GM19452 (cell line): ENCODE data around the gene LGALS9C.
"Not testable (repeated sequence)": the region's sequence is repeated elsewhere in the genome, so short reads cannot be mapped to it uniquely, and the experiment has no call there.

Experiments
- ATAC-seq: cut with Tn5 transposase; IDR thresholded peaks from one replicate; pipeline ENCODE4 v1.9.1; 2021; ENCODE audit not compliant: unreplicated experiment

Gene LGALS9C

GRCh38 chr17:18478362-18478761, 1.8 kb downstream of the LGALS9C start:
- not testable (repeated sequence) for ATAC-seq

- ATAC-seq, result not testable (repeated sequence)
Measured at GRCh38 chr17:18478977-18479595, 2.5 kb downstream of the LGALS9C start.

GRCh38 chr17:18481775-18482174, 5.2 kb downstream of the LGALS9C start:
- not testable (repeated sequence) for ATAC-seq

GRCh38 chr17:18485936-18486464, 9.4 kb downstream of the LGALS9C start:
- not testable (repeated sequence) for ATAC-seq

- not testable (repeated sequence) for ATAC-seq
Measured at GRCh38 chr17:18487633-18488032, 11.0 kb downstream of the LGALS9C start.

GRCh38 chr17:18488622-18489021, 12.0 kb downstream of the LGALS9C start:
- ATAC-seq, result not testable (repeated sequence)

GRCh38 chr17:18490016-18490415, 13.4 kb downstream of the LGALS9C start:
- not testable (repeated sequence) for ATAC-seq

- ATAC-seq, result not testable (repeated sequence)
Measured at GRCh38 chr17:18492712-18493480, 16.3 kb downstream of the LGALS9C start.

- ATAC-seq, result not testable (repeated sequence)
Measured at GRCh38 chr17:18494250-18494768, 17.7 kb downstream of the LGALS9C start.

- not testable (repeated sequence) for ATAC-seq
Measured at GRCh38 chr17:18497044-18497443, 20.5 kb downstream of the LGALS9C start.

GRCh38 chr17:18499100-18499499, 22.5 kb downstream of the LGALS9C start:
- not testable (repeated sequence) for ATAC-seq

- not testable (repeated sequence) for ATAC-seq
Measured at GRCh38 chr17:18499756-18500155, 23.2 kb downstream of the LGALS9C start.

GRCh38 chr17:18500281-18500680, 23.7 kb downstream of the LGALS9C start:
- ATAC-seq, result not testable (repeated sequence)

GRCh38 chr17:18500816-18501215, 24.2 kb downstream of the LGALS9C start:
- ATAC-seq, result not testable (repeated sequence)

GRCh38 chr17:18503221-18503620, 26.6 kb downstream of the LGALS9C start:
- not testable (repeated sequence) for ATAC-seq

- ATAC-seq, result not testable (repeated sequence)
Measured at GRCh38 chr17:18507729-18508128, 31.1 kb downstream of the LGALS9C start.

- ATAC-seq, result not testable (repeated sequence)
Measured at GRCh38 chr17:18508667-18509066, 32.1 kb downstream of the LGALS9C start.

- not testable (repeated sequence) for ATAC-seq
Measured at GRCh38 chr17:18521100-18521499, 44.5 kb downstream of the LGALS9C start.

- not testable (repeated sequence) for ATAC-seq
Measured at GRCh38 chr17:18525015-18525414, 48.4 kb downstream of the LGALS9C start.

- not testable (repeated sequence) for ATAC-seq
Measured at GRCh38 chr17:18526168-18526800, 49.7 kb downstream of the LGALS9C start.

GRCh38 chr17:18527354-18527753, 50.8 kb downstream of the LGALS9C start:
- not testable (repeated sequence) for ATAC-seq
